H1 (cell line): ENCODE results near the gene EGLN2. TPM values are rescaled to one million over a fixed set of nuclear protein-coding genes. Genes with fewer than 3 reads are reported as not detected.

Experiments used
- CTCF ChIA-PET: fragments of 300-600 bp; sonication (Branson Sonifier 250); formaldehyde crosslinking; loops from one replicate; lab custom pipeline; 2021; ENCODE audit not compliant: partially characterized antibody; lab: Charles Lee
- POLR2A ChIA-PET: fragments of 300-600 bp; sonication (Branson Sonifier 250); formaldehyde crosslinking; loops from one replicate; lab custom pipeline; 2021; ENCODE audit warnings: inconsistent platforms; ENCODE audit not compliant: partially characterized antibody; lab: Charles Lee
- DNase-seq, 2 experiments: peaks; one replicate each; pipeline versions ENCODE4 v3.0.0 to v3.0.0-alpha.2; 2010 to 2022; ENCODE audit warnings: low spot score in 2 of 2, low read depth in 1 of 2, mixed read lengths in 1 of 2
- FAIRE-seq: peaks from 2 replicates; lab custom pipeline; 2011; peaks lifted over from hg19 to GRCh38; lab: Jason Lieb, UNC
- H2AFZ ChIP-seq: 2 replicates; pipeline ENCODE4 v1.8.1; 2012; ENCODE audit warnings: low read length, inconsistent platforms
- H2AK5ac ChIP-seq: 2 replicates; pipeline ENCODE4 v1.6.1; 2013; ENCODE audit warnings: low read depth, low read length
- H2BK120ac ChIP-seq: replicated peaks from 2 replicates; pipeline ENCODE3; 2013; ENCODE audit warnings: low read depth, low read length, inconsistent platforms
- H2BK12ac ChIP-seq: 2 replicates; pipeline ENCODE4 v1.6.1; 2013; ENCODE audit warnings: low read depth, low read length
- H2BK15ac ChIP-seq: 2 replicates; pipeline ENCODE4 v1.6.1; 2013; ENCODE audit warnings: low read length
- H2BK20ac ChIP-seq: 2 replicates; pipeline ENCODE4 v1.6.1; 2013; ENCODE audit warnings: low read length
- H2BK5ac ChIP-seq: 2 replicates; pipeline ENCODE4 v1.6.1; 2013; ENCODE audit warnings: low read depth, low read length
- H3K14ac ChIP-seq: 2 replicates; pipeline ENCODE4 v1.6.1; 2013; ENCODE audit warnings: inconsistent platforms; ENCODE audit not compliant: insufficient read length
- H3K18ac ChIP-seq: 2 replicates; pipeline ENCODE4 v1.6.1; 2013; ENCODE audit warnings: low read length; ENCODE audit errors: extremely low read depth
- H3K23ac ChIP-seq: 2 replicates; pipeline ENCODE4 v1.6.1; 2013; ENCODE audit warnings: inconsistent platforms; ENCODE audit not compliant: insufficient read length
- H3K23me2 ChIP-seq: 2 replicates; pipeline ENCODE4 v1.6.1; 2013; ENCODE audit warnings: low read depth, low read length
- H3K27ac ChIP-seq: 2 replicates; pipeline ENCODE4 v1.6.1; 2011; ENCODE audit warnings: low read depth, low read length, inconsistent platforms
- H3K27me3 ChIP-seq, 4 experiments: replicated peaks in 1 of 4; 1 replicate in 1 of 4; 2 replicates in 3 of 4; pipeline versions ENCODE4 v1.6.1 to v1.8.1; 2011 to 2013; ENCODE audit warnings: low read length in 3 of 4, mild to moderate bottlenecking in 3 of 4, inconsistent platforms in 2 of 4, mixed read lengths in 2 of 4, moderate library complexity in 1 of 4; ENCODE audit not compliant: control insufficient read depth in 3 of 4, insufficient read depth in 3 of 4; ENCODE audit errors: extremely low read depth in 1 of 4
- H3K36me3 ChIP-seq, 4 experiments: 2 replicates each; pipeline versions ENCODE4 v1.6.1 to v1.8.1; 2011 to 2013; ENCODE audit warnings: mild to moderate bottlenecking in 4 of 4, low read length in 3 of 4, moderate library complexity in 2 of 4, control low read depth in 1 of 4, inconsistent platforms in 1 of 4; ENCODE audit not compliant: insufficient read depth in 4 of 4, control insufficient read depth in 2 of 4
- H3K4ac ChIP-seq: replicated peaks from 2 replicates; pipeline ENCODE3; 2013; ENCODE audit warnings: low read length, low read depth, mixed read lengths, inconsistent platforms; ENCODE audit not compliant: insufficient read length
- H3K4me1 ChIP-seq, 4 experiments: replicated peaks in 1 of 4; 1 replicate in 1 of 4; 2 replicates in 3 of 4; pipeline versions ENCODE4 v1.6.1 to v1.8.1; 2011 to 2013; ENCODE audit warnings: low read length in 3 of 4, inconsistent platforms in 2 of 4, mixed read lengths in 1 of 4; ENCODE audit not compliant: insufficient read depth in 4 of 4, control insufficient read depth in 3 of 4
- H3K4me2 ChIP-seq, 2 experiments: 2 replicates each; pipeline versions ENCODE4 v1.6.1 to v1.8.1; 2011 to 2013; ENCODE audit warnings: low read depth in 2 of 2, low read length in 2 of 2, control low read depth in 1 of 2, inconsistent platforms in 1 of 2, mild to moderate bottlenecking in 1 of 2; ENCODE audit not compliant: insufficient read depth in 1 of 2
- H3K4me3 ChIP-seq, 4 experiments: fragments of 200-600, 300-600 bp in 1 of 4; sonication (generic), shearing (Covaris generic), sonication (Bioruptor Twin) in 1 of 4; 2 replicates each; pipeline versions ENCODE4 v1.5.1 to v1.8.1; 2011 to 2016; ENCODE audit warnings: low read length in 4 of 4, low read depth in 3 of 4, control low read depth in 2 of 4, inconsistent platforms in 2 of 4, mild to moderate bottlenecking in 2 of 4, mixed read lengths in 1 of 4, moderate library complexity in 1 of 4; ENCODE audit not compliant: insufficient read depth in 2 of 4; ENCODE audit errors: extremely low read depth in 1 of 4
- H3K56ac ChIP-seq: replicated peaks from 2 replicates; pipeline ENCODE3; 2013; ENCODE audit warnings: low read depth, mild to moderate bottlenecking, mixed read lengths, low read length, inconsistent platforms; ENCODE audit not compliant: insufficient read length
- H3K79me1 ChIP-seq: 2 replicates; pipeline ENCODE4 v1.6.1; 2013; ENCODE audit warnings: low read depth, low read length, control low read depth
- H3K79me2 ChIP-seq, 2 experiments: 2 replicates each; pipeline versions ENCODE4 v1.6.1 to v1.8.1; 2012 to 2013; ENCODE audit warnings: low read length in 2 of 2, mild to moderate bottlenecking in 2 of 2, inconsistent platforms in 1 of 2; ENCODE audit not compliant: insufficient read depth in 2 of 2, control insufficient read depth in 1 of 2
- H3K9ac ChIP-seq, 4 experiments: replicated peaks in 1 of 4; 1 replicate in 1 of 4; 2 replicates in 3 of 4; pipeline versions ENCODE4 v1.6.1 to v1.8.1; 2011 to 2013; ENCODE audit warnings: low read depth in 3 of 4, low read length in 3 of 4, control low read depth in 2 of 4, mild to moderate bottlenecking in 2 of 4, moderate library complexity in 2 of 4, inconsistent platforms in 1 of 4; ENCODE audit errors: extremely low read depth in 1 of 4
- H3K9me3 ChIP-seq, 2 experiments: 2 replicates each; pipeline versions ENCODE4 v1.6.1 to v1.8.1; 2012 to 2013; ENCODE audit warnings: mild to moderate bottlenecking in 2 of 2, moderate library complexity in 2 of 2, control low read depth in 1 of 2, inconsistent platforms in 1 of 2, low read depth in 1 of 2, low read length in 1 of 2, mixed read lengths in 1 of 2; ENCODE audit not compliant: insufficient read depth in 2 of 2
- H4K20me1 ChIP-seq, 2 experiments: replicated peaks in 1 of 2; 2 replicates each; pipeline versions ENCODE3 to v1.8.1; 2011 to 2013; ENCODE audit warnings: inconsistent platforms in 2 of 2, low read length in 2 of 2, mild to moderate bottlenecking in 1 of 2; ENCODE audit not compliant: insufficient read depth in 2 of 2, control insufficient read depth in 1 of 2
- H4K5ac ChIP-seq: 2 replicates; pipeline ENCODE4 v1.6.1; 2013; ENCODE audit warnings: low read length, low read depth, mixed read lengths, inconsistent platforms; ENCODE audit not compliant: insufficient read length
- H4K8ac ChIP-seq: 2 replicates; pipeline ENCODE4 v1.8.0; 2013; ENCODE audit warnings: mild to moderate bottlenecking, moderate library complexity, low read length, inconsistent platforms; ENCODE audit not compliant: insufficient read depth; ENCODE audit errors: extremely low read depth
- H4K91ac ChIP-seq: replicated peaks from 2 replicates; pipeline ENCODE3; 2013; ENCODE audit warnings: low read length, mixed read lengths, inconsistent platforms; ENCODE audit not compliant: insufficient read length
- ASH2L ChIP-seq: fragments of 200-600, 300-600 bp; sonication (generic); IDR thresholded peaks from one replicate; pipeline ENCODE4 v1.7.1; 2017; ENCODE audit warnings: low read length
- BCL11A ChIP-seq, 2 experiments: IDR thresholded peaks; one replicate each; pipeline ENCODE4 v1.6.1; 2011; ENCODE audit warnings: low read depth in 2 of 2, low read length in 2 of 2, mild to moderate bottlenecking in 2 of 2
- CEBPB ChIP-seq: IDR thresholded peaks from 2 replicates; pipeline ENCODE4 v1.6.1; 2012; ENCODE audit warnings: low read depth, low read length
- CREB1 ChIP-seq: IDR thresholded peaks from 2 replicates; pipeline ENCODE4 v1.6.1; 2012; ENCODE audit warnings: inconsistent platforms
- CTBP2 ChIP-seq: IDR thresholded peaks from 2 replicates; pipeline ENCODE4 v1.7.0; 2011; ENCODE audit warnings: borderline replicate concordance, mild to moderate bottlenecking, moderate library complexity, mixed read lengths, low read length; ENCODE audit not compliant: insufficient read depth, insufficient read length
- JUND ChIP-seq: IDR thresholded peaks from 2 replicates; pipeline ENCODE4 v1.6.1; 2011; ENCODE audit warnings: mild to moderate bottlenecking, improper control_type of control experiment, low read length
- KDM4A ChIP-seq: IDR thresholded peaks from one replicate; pipeline ENCODE4 v1.7.1; 2012; ENCODE audit warnings: low read depth, mild to moderate bottlenecking, moderate library complexity, low read length, inconsistent platforms; ENCODE audit not compliant: severe bottlenecking
- NRF1 ChIP-seq: IDR thresholded peaks from 2 replicates; pipeline ENCODE4 v1.6.1; 2011; ENCODE audit warnings: mild to moderate bottlenecking, low read depth, low read length, improper control_type of control experiment
- POLR2A ChIP-seq, 2 experiments: IDR thresholded peaks; 1 replicate in 1 of 2; 2 replicates in 1 of 2; pipeline ENCODE4 v1.6.1; 2011; ENCODE audit warnings: low read depth in 2 of 2, low read length in 2 of 2, mild to moderate bottlenecking in 2 of 2; ENCODE audit errors: control extremely low read depth in 1 of 2
- SRF ChIP-seq: IDR thresholded peaks from 2 replicates; pipeline ENCODE4 v1.6.1; 2011; ENCODE audit warnings: mild to moderate bottlenecking, low read depth, low read length, moderate library complexity
- SUZ12 ChIP-seq: fragments of 200-600 bp; sonication (generic); IDR thresholded peaks from 2 replicates; pipeline ENCODE4 v1.6.1; 2012; ENCODE audit warnings: mild to moderate bottlenecking, inconsistent platforms, low read length, moderate library complexity, mixed read lengths
- TEAD4 ChIP-seq: IDR thresholded peaks from 2 replicates; pipeline ENCODE4 v1.6.1; 2012; ENCODE audit warnings: low read depth, low read length, inconsistent platforms, mixed read lengths
- YY1 ChIP-seq: IDR thresholded peaks from 2 replicates; pipeline ENCODE4 v1.6.1; 2011; ENCODE audit warnings: low read depth, mild to moderate bottlenecking, low read length
- WGBS, 2 experiments: shearing (Covaris generic) in 1 of 2; methylation state at CpG; one replicate each; pipeline versions ENCODE4 v1.1.6 to v1.1.7; 2013 to 2015; ENCODE audit warnings: low lambda C conversion rate in 2 of 2, mixed read lengths in 2 of 2, inconsistent platforms in 1 of 2, low coverage in 1 of 2, missing lambda C conversion rate in 1 of 2; ENCODE audit not compliant: insufficient replicate concordance in 2 of 2, insufficient coverage in 1 of 2, insufficient read length in 1 of 2; ENCODE audit errors: extremely low coverage in 1 of 2, missing lambda C conversion rate in 1 of 2; 5-methylcytosine and 5-hydroxymethylcytosine counted together
- polyA plus RNA-seq, 7 experiments: library from polyadenylated mRNA; depleted of rRNA in 3 of 7; stranded (reverse) in 5 of 7; unstranded in 2 of 7; fragments of >200 nt in 5 of 7; fragments of 200-250 nt in 2 of 7; gene quantifications; 1 replicate in 5 of 7; 2 replicates in 1 of 7; 4 replicates in 1 of 7; pipeline versions ENCODE4 v1.2.1 to v1.2.3, GENCODE V29; 2011 to 2013; ENCODE audit warnings: missing spikeins in 2 of 7, mixed read lengths in 2 of 7
- total RNA-seq: library from RNA; stranded (reverse); fragmentation: NEBNext Ultra II Directional; extraction: Animal tissue kit (Norgen Biotek cat#: 25700); gene quantifications from 2 replicates; pipeline ENCODE4 v1.2.1, GENCODE V29; 2021
- TF ChIP-seq, protein P1 (sequence below): IDR thresholded peaks from 2 replicates; pipeline ENCODE4 v1.6.1; 2012; ENCODE audit warnings: low read length, inconsistent platforms

The EGLN2 gene
- total and polyA plus RNA-seq, 2 of the 8 experiments (the other 6 are each of a cell fraction or from before 2014, with no cell fraction given): 86.9 to 103 TPM

DNA sequence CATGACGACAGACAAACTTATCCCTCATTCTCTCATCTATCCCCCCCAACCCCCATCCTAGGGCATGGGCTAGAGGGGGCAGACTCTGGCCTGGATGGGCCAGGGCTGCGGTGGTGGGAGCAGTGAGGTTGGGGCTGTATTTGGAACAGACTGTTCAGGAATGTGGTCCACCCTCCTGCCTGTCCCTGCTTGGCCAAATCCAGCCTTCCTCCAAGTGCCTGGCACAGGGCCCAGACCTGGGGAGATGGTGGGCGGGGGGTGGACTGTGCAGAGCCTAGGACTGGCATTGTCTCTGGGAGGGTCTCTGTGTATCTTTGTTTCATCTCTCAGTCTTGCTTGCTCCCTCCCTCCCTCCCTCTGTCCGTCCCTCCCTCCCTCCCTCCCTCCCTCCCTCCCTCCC lies 14.2 kb downstream of the EGLN2 start:
- no peak overlapping the region for H2AK5ac ChIP-seq
- POLR2A ChIA-PET: no interaction called here
- TF ChIP-seq CEBPB: no peak
- TF ChIP-seq CREB1: no peak
- TF ChIP-seq ASH2L: no peak
- TF ChIP-seq KDM4A: no peak
- no peak for TF ChIP-seq TEAD4
- TF ChIP-seq JUND: no peak
- TF ChIP-seq POLR2A (IDR thresholded peaks at IDR 0.05; ENCODE audit: control extremely low read depth in 1 of 2, low read depth in 2 of 2, low read length in 2 of 2): no peak
- no peak for TF ChIP-seq YY1
- no peak for TF ChIP-seq BCL11A (IDR thresholded peaks at IDR 0.05; ENCODE audit: low read depth in 2 of 2, low read length in 2 of 2)
- no peak for TF ChIP-seq NRF1
- TF ChIP-seq, protein P1, sequence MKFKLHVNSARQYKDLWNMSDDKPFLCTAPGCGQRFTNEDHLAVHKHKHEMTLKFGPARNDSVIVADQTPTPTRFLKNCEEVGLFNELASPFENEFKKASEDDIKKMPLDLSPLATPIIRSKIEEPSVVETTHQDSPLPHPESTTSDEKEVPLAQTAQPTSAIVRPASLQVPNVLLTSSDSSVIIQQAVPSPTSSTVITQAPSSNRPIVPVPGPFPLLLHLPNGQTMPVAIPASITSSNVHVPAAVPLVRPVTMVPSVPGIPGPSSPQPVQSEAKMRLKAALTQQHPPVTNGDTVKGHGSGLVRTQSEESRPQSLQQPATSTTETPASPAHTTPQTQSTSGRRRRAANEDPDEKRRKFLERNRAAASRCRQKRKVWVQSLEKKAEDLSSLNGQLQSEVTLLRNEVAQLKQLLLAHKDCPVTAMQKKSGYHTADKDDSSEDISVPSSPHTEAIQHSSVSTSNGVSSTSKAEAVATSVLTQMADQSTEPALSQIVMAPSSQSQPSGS: no peak
- TF ChIP-seq SUZ12: no peak
- no peak for TF ChIP-seq SRF
- TF ChIP-seq CTBP2: no peak

More for the DNA sequence above, 14.2 kb downstream of the EGLN2 start:
- no peak overlapping the region for H2BK15ac ChIP-seq
- H3K4me1 ChIP-seq: peaks cover 2 to 14% (median 6%) of the 10 kb centered on the region in 4 experiments; a peak in 6 of 7 replicates
- no peak overlapping the region for H2BK5ac ChIP-seq
- H3K14ac ChIP-seq: no peak overlapping the region
- H3K27ac ChIP-seq: no peak overlapping the region
- H4K5ac ChIP-seq: no peak overlapping the region
- H2BK20ac ChIP-seq: no peak overlapping the region
- no peak overlapping the region for H3K56ac ChIP-seq
- H3K36me3 ChIP-seq: peaks cover 0 to 6% (median 5%) of the 10 kb centered on the region in 4 experiments; a peak in 5 of 8 replicates
- H3K9me3 ChIP-seq: no peaks in the 10 kb centered on the region
- no peak overlapping the region; a peak in 1 of 4 replicates for H3K4me2 ChIP-seq
- peaks cover 12% of the 10 kb centered on the region; the same call in 1 of the 2 replicates for H3K23me2 ChIP-seq
- H2AFZ ChIP-seq: no peak overlapping the region
- H3K23ac ChIP-seq: no peak overlapping the region
- peaks cover 4% of the 10 kb centered on the region; the same call in 1 of the 2 replicates for H3K79me1 ChIP-seq
- H2BK120ac ChIP-seq: no peak overlapping the region
- peaks cover 0 to 3% (median 1%) of the 10 kb centered on the region in 4 experiments; a peak in 3 of 7 replicates for H3K27me3 ChIP-seq
- no peak overlapping the region for H3K9ac ChIP-seq
- H3K18ac ChIP-seq: no peak overlapping the region
- no peak overlapping the region for H2BK12ac ChIP-seq
- H4K91ac ChIP-seq: no peak overlapping the region
- no peak for FAIRE-seq
- 83% methylated on average over 3 of the region's 4 CpGs; no CpG with 5 or more reads in 1 of the 2 experiments for WGBS, 2 experiments
- H4K8ac ChIP-seq: peak overlapping the region; percentile 63; the same call in 1 of the 2 replicates
- H4K20me1 ChIP-seq: peaks cover 11% of the 10 kb centered on the region in 2 experiments
- no peak for DNase-seq
- CTCF ChIA-PET: interaction anchor here (0.6 kb wide), 1 partner anchor 449 kb away, joined by 3 read pairs; no protein-coding TSS in a partner anchor
- H3K79me2 ChIP-seq: 0 out of 4 replicates have a peak, but pooled peaks cover 0 to 5% of the 10 kb centered on the region in 2 experiments
- H3K4me3 ChIP-seq: no peak overlapping the region
- H3K4ac ChIP-seq: no peak overlapping the region
